ENCODE measurements around the gene GASK1A. TPM values are rescaled to one million over a fixed set of nuclear protein-coding genes. Genes with fewer than 3 reads are reported as not detected.

The GASK1A gene
- total RNA-seq, 1 donor from 2014 or later: not detected

DNA sequence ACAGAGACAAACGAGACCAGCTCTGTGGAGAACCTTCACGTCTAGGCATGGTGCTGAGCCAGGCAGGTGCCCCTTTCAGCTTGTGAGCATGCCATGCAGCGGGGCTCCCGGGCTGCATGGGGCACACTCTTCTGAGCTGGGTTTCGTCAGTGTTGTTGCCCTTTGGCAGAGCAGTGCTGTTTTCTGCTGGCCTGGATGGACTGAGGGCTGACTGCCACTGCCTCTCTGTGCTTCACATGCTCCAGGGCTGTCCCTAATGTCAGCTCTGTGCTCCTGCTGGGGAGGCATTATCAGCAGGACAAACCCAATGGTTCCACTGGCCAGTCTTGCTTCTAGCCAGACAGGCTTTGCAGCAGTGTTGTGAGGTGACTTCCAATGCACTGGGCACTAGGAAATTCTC, 9.5 kb downstream of the GASK1A start:
- Mint-ChIP-seq H3K36me3 (ENCODE audit: low read depth) (no peaks in the 10 kb centered on the region), H3K4me1 (ENCODE audit: low read depth) (no peaks in the 10 kb centered on the region), H3K27ac (no peak overlapping the region), H3K27me3 (ENCODE audit: low read depth) (peaks cover 4% of the 10 kb centered on the region), H3K9me3 (no peaks in the 10 kb centered on the region), H3K4me3 (ENCODE audit: low read depth) (no peak overlapping the region)
- intact Hi-C loops (cut with micrococcal nuclease): no loop called here
- DNase-seq (ENCODE audit: low spot score): no peak

GRCh38 chr3:42991341-42992315, 12.5 kb downstream of the GASK1A start:
- Mint-ChIP-seq H3K27ac (no peak overlapping the region), H3K4me1 (ENCODE audit: low read depth) (peaks cover 2% of the 10 kb centered on the region), H3K4me3 (ENCODE audit: low read depth) (no peak overlapping the region), H3K36me3 (ENCODE audit: low read depth) (no peaks in the 10 kb centered on the region), H3K27me3 (ENCODE audit: low read depth) (peaks cover 4% of the 10 kb centered on the region), H3K9me3 (no peaks in the 10 kb centered on the region)
- no peak for DNase-seq (ENCODE audit: low spot score)
- intact Hi-C loops (cut with micrococcal nuclease): no loop called here

DNA sequence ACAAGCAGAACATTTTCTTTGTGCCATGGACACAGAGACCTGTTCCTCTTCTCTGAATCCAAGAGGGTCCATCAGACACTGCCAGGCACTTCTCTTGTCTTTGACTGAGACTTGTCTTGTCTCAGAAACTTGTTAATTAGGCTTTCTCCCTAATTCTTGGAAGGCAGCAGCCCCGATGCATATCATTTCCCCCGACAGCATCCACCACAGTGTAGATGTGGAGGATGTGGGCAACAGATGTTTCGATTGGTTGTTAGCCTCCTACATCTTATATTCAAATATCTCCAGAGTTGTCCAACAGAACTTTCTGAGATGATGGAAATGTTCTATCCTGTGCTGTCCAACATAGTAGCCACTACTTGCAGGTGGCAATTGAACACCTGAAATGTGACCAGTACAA, 15.5 kb downstream of the GASK1A start:
- H3K9me3 Mint-ChIP-seq: no peaks in the 10 kb centered on the region
- no peak overlapping the region for H3K27ac Mint-ChIP-seq
- H3K4me1 Mint-ChIP-seq (ENCODE audit: low read depth): peaks cover 2% of the 10 kb centered on the region
- H3K27me3 Mint-ChIP-seq (ENCODE audit: low read depth): no peaks in the 10 kb centered on the region
- H3K36me3 Mint-ChIP-seq (ENCODE audit: low read depth): no peaks in the 10 kb centered on the region
- DNase-seq (ENCODE audit: low spot score): no peak
- intact Hi-C loops (cut with micrococcal nuclease): no loop called here
- no peak overlapping the region for H3K4me3 Mint-ChIP-seq (ENCODE audit: low read depth)

GRCh38 chr3:42996021-42996420, 16.9 kb downstream of the GASK1A start:
- Mint-ChIP-seq H3K27ac (no peak overlapping the region), H3K27me3 (ENCODE audit: low read depth) (peaks cover 1% of the 10 kb centered on the region), H3K9me3 (no peaks in the 10 kb centered on the region), H3K36me3 (ENCODE audit: low read depth) (no peaks in the 10 kb centered on the region), H3K4me3 (ENCODE audit: low read depth) (no peak overlapping the region), H3K4me1 (ENCODE audit: low read depth) (peaks cover 2% of the 10 kb centered on the region)
- no peak for DNase-seq (ENCODE audit: low spot score)
- intact Hi-C loops (cut with micrococcal nuclease): no loop called here

GRCh38 chr3:42996633-42997075, 17.5 kb downstream of the GASK1A start:
- H3K27ac Mint-ChIP-seq: no peak overlapping the region
- no peaks in the 10 kb centered on the region for H3K9me3 Mint-ChIP-seq
- no peaks in the 10 kb centered on the region for H3K36me3 Mint-ChIP-seq (ENCODE audit: low read depth)
- H3K27me3 Mint-ChIP-seq (ENCODE audit: low read depth): peaks cover 1% of the 10 kb centered on the region
- H3K4me1 Mint-ChIP-seq (ENCODE audit: low read depth): peaks cover 2% of the 10 kb centered on the region
- DNase-seq (ENCODE audit: low spot score): no peak
- no peak overlapping the region for H3K4me3 Mint-ChIP-seq (ENCODE audit: low read depth)
- intact Hi-C loops (cut with micrococcal nuclease): no loop called here

- no peak overlapping the region for H3K4me3 Mint-ChIP-seq (ENCODE audit: low read depth)
Observed at GRCh38 chr3:42999212-42999611, 20.1 kb downstream of the GASK1A start.

DNA sequence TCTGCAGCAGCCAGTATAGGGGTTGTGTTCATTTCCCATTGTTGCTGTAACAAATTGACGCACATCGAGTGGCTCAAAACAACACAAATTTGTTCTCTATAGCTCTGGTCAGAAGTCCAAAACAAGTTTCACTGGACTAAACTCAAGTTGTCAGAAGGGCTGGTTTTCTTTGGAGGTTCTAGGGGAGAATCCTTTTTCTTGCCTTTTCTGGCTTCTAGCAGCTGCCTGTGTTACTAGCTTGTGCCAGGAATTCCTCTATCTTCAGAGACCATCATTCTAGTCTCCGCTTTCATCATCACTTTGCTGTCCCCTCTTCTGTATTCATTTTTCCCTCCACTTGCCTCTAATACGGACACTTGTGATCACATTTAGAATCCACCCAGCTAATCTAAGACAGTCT, 20.5 kb downstream of the GASK1A start:
- Mint-ChIP-seq H3K27ac (no peak overlapping the region), H3K9me3 (no peaks in the 10 kb centered on the region), H3K4me1 (ENCODE audit: low read depth) (no peaks in the 10 kb centered on the region), H3K36me3 (ENCODE audit: low read depth) (no peaks in the 10 kb centered on the region), H3K27me3 (ENCODE audit: low read depth) (peaks cover 3% of the 10 kb centered on the region), H3K4me3 (ENCODE audit: low read depth) (no peak overlapping the region)
- DNase-seq (ENCODE audit: low spot score): no peak
- intact Hi-C loops (cut with micrococcal nuclease): no loop called here

More at GRCh38 chr3:42999212-42999611, 20.1 kb downstream of the GASK1A start:
- DNase-seq (ENCODE audit: low spot score): no peak
- Mint-ChIP-seq H3K27ac (no peak overlapping the region), H3K36me3 (ENCODE audit: low read depth) (no peaks in the 10 kb centered on the region), H3K9me3 (no peaks in the 10 kb centered on the region), H3K27me3 (ENCODE audit: low read depth) (peaks cover 3% of the 10 kb centered on the region), H3K4me1 (ENCODE audit: low read depth) (no peaks in the 10 kb centered on the region)
- intact Hi-C loops (cut with micrococcal nuclease): no loop called here

DNA sequence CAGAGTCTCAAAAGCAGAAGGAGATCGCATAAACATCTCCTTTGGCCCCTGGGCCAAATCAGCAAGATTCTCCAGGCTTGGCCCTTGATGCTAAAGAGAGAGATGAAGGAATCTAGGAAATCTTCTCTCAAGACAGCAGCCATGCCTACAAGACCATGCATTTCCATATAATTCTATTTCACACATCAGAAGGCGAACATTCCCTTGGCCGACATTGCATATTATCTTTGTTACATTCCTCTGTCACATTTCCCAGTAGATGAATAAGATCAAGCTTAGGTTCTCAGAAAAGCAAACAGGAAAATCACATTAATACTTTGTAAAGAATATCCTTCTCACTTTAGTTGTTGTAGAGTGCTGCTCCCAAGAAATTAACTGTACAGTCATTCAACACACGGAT, 21.3 kb downstream of the GASK1A start:
- Mint-ChIP-seq H3K9me3 (no peaks in the 10 kb centered on the region), H3K36me3 (ENCODE audit: low read depth) (no peaks in the 10 kb centered on the region), H3K4me1 (ENCODE audit: low read depth) (no peaks in the 10 kb centered on the region), H3K4me3 (ENCODE audit: low read depth) (no peak overlapping the region), H3K27me3 (ENCODE audit: low read depth) (peaks cover 3% of the 10 kb centered on the region), H3K27ac (no peak overlapping the region)
- intact Hi-C loops (cut with micrococcal nuclease): no loop called here
- DNase-seq (ENCODE audit: low spot score): no peak

DNA sequence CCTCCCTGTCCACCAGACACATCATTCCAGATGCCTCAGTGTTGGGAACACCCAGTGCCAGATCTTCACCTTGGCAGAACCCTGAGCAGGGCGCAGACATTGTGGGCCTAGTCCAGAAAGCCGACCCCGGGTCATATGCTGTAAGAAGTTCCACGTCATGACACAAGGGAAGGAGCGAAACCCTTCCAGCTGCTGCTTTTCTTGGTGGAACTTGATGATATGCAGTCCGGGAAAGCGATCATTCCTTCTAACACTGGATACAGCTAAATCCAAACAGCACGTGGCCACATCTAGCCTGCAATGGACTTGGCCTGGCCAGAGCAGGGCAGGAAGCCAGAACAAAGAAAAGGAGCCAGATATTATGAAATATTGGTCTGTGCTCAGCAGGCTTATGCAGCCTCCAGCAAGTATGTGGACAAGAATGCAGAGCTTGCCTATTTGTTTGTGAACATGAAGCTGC, 22.0 kb downstream of the GASK1A start:
- Mint-ChIP-seq H3K27ac (no peak overlapping the region), H3K27me3 (ENCODE audit: low read depth) (peaks cover 3% of the 10 kb centered on the region), H3K4me1 (ENCODE audit: low read depth) (no peaks in the 10 kb centered on the region), H3K9me3 (no peaks in the 10 kb centered on the region), H3K36me3 (ENCODE audit: low read depth) (no peaks in the 10 kb centered on the region), H3K4me3 (ENCODE audit: low read depth) (no peak overlapping the region)
- DNase-seq (ENCODE audit: low spot score): no peak
- intact Hi-C loops (cut with micrococcal nuclease): no loop called here

DNA sequence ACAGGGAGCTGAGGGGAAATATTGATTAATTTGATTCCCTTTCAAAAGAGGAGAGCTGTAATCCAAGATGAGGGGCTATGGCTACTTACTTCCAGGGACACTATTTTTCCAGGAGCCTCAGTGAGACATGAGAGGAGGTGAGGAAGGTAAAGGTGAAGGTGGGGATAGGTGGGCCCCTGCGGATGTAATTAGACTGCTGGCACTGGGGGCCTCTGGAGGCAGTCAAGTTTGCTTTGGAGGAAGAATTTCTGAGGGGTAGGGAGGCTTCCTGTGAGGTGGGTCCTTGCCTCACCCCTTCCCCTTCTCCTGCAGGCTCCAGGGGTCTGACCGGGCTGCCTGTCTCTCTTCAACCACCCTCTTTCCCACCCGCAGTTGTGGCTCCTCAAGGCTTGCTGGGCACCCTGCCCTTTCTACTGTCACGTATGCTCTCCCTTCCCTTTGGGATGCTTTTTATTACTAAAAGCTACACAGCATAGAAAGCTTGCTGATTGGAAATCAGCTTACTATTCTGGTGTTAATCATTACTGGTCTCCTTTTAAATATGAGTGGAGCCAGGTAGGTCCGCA, 22.5 kb downstream of the GASK1A start:
- H3K36me3 Mint-ChIP-seq (ENCODE audit: low read depth): no peaks in the 10 kb centered on the region
- H3K27me3 Mint-ChIP-seq (ENCODE audit: low read depth): peaks cover 3% of the 10 kb centered on the region
- no peak overlapping the region for H3K4me3 Mint-ChIP-seq (ENCODE audit: low read depth)
- no peak overlapping the region for H3K27ac Mint-ChIP-seq
- no peak for DNase-seq (ENCODE audit: low spot score)
- no peaks in the 10 kb centered on the region for H3K4me1 Mint-ChIP-seq (ENCODE audit: low read depth)
- H3K9me3 Mint-ChIP-seq: no peaks in the 10 kb centered on the region
- intact Hi-C loops (cut with micrococcal nuclease): no loop called here

DNA sequence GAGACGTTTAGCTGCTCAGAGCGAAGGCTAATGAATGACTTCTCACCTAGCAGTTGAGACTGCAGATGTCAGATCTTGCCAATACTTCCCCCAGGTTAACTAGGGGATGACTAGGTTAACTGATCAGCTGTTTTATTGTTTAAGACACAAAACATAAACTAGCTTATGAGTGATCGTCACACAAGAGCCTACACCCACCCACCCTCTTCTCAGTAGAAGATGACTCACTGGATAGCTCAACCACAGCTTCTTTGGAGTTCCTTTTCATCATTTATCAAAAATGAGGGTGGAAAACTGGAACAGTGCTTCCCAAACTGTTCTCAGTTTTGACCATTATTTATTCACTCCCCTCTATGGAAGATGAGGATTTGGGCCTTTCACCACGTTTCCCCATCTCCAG, 25.2 kb downstream of the GASK1A start:
- Mint-ChIP-seq H3K4me3 (ENCODE audit: low read depth) (no peak overlapping the region), H3K4me1 (ENCODE audit: low read depth) (no peaks in the 10 kb centered on the region), H3K9me3 (no peaks in the 10 kb centered on the region), H3K36me3 (ENCODE audit: low read depth) (no peaks in the 10 kb centered on the region), H3K27me3 (ENCODE audit: low read depth) (peaks cover 3% of the 10 kb centered on the region), H3K27ac (no peak overlapping the region)
- intact Hi-C loops (cut with micrococcal nuclease): no loop called here
- DNase-seq (ENCODE audit: low spot score): no peak

DNA sequence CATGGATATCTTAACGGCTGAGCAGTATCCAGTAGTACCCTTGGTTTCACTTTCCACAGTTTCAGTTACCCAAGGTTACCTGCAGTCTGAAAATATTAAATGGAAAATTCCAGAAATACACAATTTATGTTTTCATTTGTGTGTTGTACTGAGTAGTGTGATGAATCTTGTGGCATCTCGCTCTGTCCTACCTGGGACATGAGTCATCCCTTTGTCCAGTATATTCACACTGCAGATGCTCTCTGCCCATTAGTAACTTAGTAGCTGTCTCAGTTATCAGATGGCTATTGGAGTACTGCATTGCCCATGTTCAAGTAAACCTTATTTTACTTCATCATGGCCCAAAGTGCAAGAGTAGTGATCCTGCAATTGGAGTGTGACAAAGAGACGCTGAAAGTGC, 26.1 kb downstream of the GASK1A start:
- intact Hi-C loops (cut with micrococcal nuclease): no loop called here
- Mint-ChIP-seq H3K36me3 (ENCODE audit: low read depth) (no peaks in the 10 kb centered on the region), H3K27me3 (ENCODE audit: low read depth) (peaks cover 2% of the 10 kb centered on the region), H3K27ac (no peak overlapping the region), H3K9me3 (no peaks in the 10 kb centered on the region), H3K4me3 (ENCODE audit: low read depth) (no peak overlapping the region), H3K4me1 (ENCODE audit: low read depth) (no peaks in the 10 kb centered on the region)
- no peak for DNase-seq (ENCODE audit: low spot score)

- Mint-ChIP-seq H3K27ac (no peak overlapping the region), H3K9me3 (no peaks in the 10 kb centered on the region), H3K4me1 (ENCODE audit: low read depth) (no peaks in the 10 kb centered on the region), H3K27me3 (ENCODE audit: low read depth) (peaks cover 2% of the 10 kb centered on the region), H3K4me3 (ENCODE audit: low read depth) (no peak overlapping the region), H3K36me3 (ENCODE audit: low read depth) (no peaks in the 10 kb centered on the region)
- DNase-seq (ENCODE audit: low spot score): no peak
- intact Hi-C loops (cut with micrococcal nuclease): no loop called here
Observed at GRCh38 chr3:43005981-43006380, 26.9 kb downstream of the GASK1A start.
